22Rv1 (cell line): ENCODE results near the gene SEC14L1.

Experiments
- H3K27ac ChIP-seq: fragments of 450-650 bp; 2 replicates; pipeline ENCODE4 v1.5.1; 2017
- CTCF ChIP-seq: fragments of 450-650 bp; IDR thresholded peaks from 2 replicates; pipeline ENCODE4 v1.5.1; 2017; ENCODE audit warnings: mild to moderate bottlenecking
- ZFX ChIP-seq: fragments of 450-650 bp; IDR thresholded peaks from 2 replicates; pipeline ENCODE4 v1.6.1; 2017; ENCODE audit warnings: antibody characterized with exemption, borderline replicate concordance

SEC14L1 gene

GRCh38 chr17:77140878-77141767, at the start of gene SEC14L1:
Gene SEC14L1, plus strand, starts transcription at chr17:77140969. Its CDS starts 2,628 bp downstream, at chr17:77143597.
- TF ChIP-seq CTCF (no peak), ZFX (no peak)
- H3K27ac ChIP-seq = peak within 1 kb of the TSS; percentile 69

GRCh38 chr17:77092025-77092424, 48.7 kb upstream of the SEC14L1 start:
- TF ChIP-seq CTCF (no peak), ZFX (no peak)
- H3K27ac ChIP-seq = no peak overlapping the region

DNA sequence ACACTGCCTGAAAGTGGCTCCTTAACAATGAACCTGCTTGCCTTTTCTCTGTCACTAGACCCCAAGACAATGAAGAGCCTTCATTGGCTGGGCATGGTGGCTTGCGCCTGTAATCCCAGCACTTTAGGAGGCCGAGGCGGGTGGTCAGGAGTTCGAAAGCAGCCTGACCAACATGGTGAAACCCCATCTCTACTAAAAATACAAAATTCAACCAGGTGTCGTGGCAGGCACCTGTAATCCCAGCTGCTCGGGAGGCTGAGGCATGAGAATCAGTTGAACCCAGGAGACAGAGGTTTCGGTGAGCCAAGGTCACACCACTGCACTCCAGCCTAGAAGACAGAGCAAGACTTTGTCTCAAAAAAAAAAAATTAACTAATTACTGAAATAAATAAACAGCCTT, 45.3 kb upstream of the SEC14L1 start:
- no peak for TF ChIP-seq CTCF
- TF ChIP-seq ZFX = no peak
- no peak overlapping the region for H3K27ac ChIP-seq

DNA sequence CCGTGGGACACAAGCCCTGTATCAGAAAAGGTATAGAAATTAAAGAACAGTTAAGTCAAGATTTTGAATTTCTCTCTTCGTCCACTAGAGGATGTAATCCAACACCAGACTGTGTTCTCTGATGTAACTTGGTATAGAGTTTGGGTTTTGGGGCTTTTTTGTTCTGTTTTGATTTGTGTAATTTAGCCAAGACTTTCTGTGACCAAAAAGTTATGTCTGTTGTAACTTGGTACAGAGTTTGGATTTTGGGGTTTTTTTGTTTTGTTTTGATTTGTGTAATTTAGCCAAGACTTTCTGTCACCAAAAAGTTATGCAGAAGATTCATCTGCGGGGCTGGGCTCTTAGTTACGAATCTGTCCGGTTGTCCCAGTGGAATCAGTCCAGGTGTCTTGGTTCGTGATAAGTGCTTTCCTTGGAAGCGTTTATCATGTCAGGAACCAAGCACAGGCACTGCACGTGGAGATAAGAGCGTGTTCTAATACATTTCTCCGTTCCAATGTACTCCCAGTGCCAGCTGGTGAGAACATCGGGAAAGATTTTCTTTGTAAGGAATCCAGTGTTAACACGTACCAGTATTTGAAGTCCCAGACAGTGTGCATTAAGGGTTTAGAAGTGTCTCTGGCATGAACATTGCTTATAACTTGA, 44.1 kb upstream of the SEC14L1 start:
- no peak overlapping the region for H3K27ac ChIP-seq
- no peak for TF ChIP-seq ZFX
- peak; percentile 68 for TF ChIP-seq CTCF

DNA sequence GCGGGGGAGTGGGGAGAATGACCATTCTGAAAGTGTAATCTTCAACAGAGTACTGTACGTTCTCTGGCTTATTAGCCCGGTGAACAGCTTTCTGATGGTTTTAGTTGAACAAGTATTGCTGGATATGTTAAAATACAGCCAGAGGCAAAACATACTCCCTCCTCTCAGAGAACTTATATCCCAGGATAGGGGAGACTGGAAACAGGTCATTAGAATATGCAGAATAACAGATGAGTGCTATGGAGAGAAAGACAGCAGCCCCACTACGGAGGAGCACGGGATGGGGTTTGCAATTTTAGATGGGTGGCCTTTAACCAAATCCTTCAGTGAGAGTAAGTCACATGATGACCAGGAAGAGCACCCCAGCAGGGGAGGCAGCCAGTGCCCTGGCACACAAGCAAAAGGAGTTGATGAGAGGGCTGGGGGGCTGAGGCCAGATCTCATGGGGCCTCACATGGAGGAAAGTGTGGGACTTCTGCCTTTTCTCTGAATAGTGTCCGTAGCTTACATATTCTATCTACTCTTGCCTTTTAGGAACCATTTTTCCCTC, 43.1 kb upstream of the SEC14L1 start:
- H3K27ac ChIP-seq = no peak overlapping the region

DNA sequence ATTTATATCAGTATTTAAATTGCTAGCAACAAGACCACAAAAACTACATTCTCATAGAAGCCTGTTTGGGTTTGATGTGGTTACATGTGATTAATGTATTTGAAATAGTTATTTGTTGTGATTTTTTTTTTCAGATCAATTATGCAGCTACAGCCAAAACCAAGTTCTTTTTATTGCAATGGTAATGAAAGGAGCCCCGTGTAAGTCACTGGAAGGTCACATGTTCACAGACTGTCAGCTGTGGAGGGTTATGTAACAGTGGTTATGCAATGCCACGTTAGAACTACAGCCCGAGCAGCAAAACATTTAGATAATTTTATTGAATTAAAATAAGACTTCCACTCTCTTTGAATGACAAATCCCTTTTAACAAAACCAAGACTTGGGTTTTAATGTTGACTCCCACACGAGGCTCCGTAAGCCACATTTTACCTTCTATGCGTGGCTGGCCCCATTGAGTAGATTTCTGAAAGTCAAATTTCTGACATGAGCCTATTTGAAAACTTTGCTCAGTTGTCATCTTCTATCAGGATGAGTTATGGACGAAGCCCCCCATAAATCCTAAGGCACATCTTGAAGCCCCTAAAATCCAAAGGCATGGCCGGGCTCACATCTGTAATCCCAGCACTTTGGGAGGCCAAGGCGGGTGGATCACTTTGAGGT, 41.8 kb upstream of the SEC14L1 start:
- TF ChIP-seq CTCF (no peak), ZFX (no peak)
- H3K27ac ChIP-seq = no peak overlapping the region

More for the DNA sequence above, 43.1 kb upstream of the SEC14L1 start:
- TF ChIP-seq ZFX = no peak
- TF ChIP-seq CTCF = no peak
